ENCODE results near the gene ZDHHC13. TPM values are rescaled to one million over a fixed set of nuclear protein-coding genes. Genes with fewer than 3 reads are reported as not detected.

The ZDHHC13 gene
- total RNA-seq, 1 donor from 2014 or later: 17.3 TPM

GRCh38 chr11:19084661-19085315, 32.2 kb upstream of the ZDHHC13 start:
- H3K36me3 Mint-ChIP-seq: no peaks in the 10 kb centered on the region
- peaks cover 12% of the 10 kb centered on the region for H3K4me1 Mint-ChIP-seq
- H3K27ac Mint-ChIP-seq: no peak overlapping the region
- H3K27me3 Mint-ChIP-seq (ENCODE audit: low read depth): peaks cover 26% of the 10 kb centered on the region
- TF ChIP-seq CTCF (IDR thresholded peaks at IDR 0.05; ENCODE audit: unreplicated experiment): no peak
- H3K4me3 Mint-ChIP-seq: no peak overlapping the region
- peaks cover 11% of the 10 kb centered on the region for H3K9me3 Mint-ChIP-seq
- DNase-seq (ENCODE audit: low spot score in 2 of 2, unreplicated experiment in 2 of 2): no peak

GRCh38 chr11:19087658-19088057, 29.3 kb upstream of the ZDHHC13 start:
- peaks cover 18% of the 10 kb centered on the region for H3K27me3 Mint-ChIP-seq (ENCODE audit: low read depth)
- no peaks in the 10 kb centered on the region for H3K4me1 Mint-ChIP-seq
- DNase-seq (ENCODE audit: low spot score in 2 of 2, unreplicated experiment in 2 of 2): no peak
- H3K27ac Mint-ChIP-seq: no peak overlapping the region
- H3K4me3 Mint-ChIP-seq: no peak overlapping the region
- H3K36me3 Mint-ChIP-seq: no peaks in the 10 kb centered on the region
- no peak for TF ChIP-seq CTCF (IDR thresholded peaks at IDR 0.05; ENCODE audit: unreplicated experiment)
- peaks cover 11% of the 10 kb centered on the region for H3K9me3 Mint-ChIP-seq

DNA sequence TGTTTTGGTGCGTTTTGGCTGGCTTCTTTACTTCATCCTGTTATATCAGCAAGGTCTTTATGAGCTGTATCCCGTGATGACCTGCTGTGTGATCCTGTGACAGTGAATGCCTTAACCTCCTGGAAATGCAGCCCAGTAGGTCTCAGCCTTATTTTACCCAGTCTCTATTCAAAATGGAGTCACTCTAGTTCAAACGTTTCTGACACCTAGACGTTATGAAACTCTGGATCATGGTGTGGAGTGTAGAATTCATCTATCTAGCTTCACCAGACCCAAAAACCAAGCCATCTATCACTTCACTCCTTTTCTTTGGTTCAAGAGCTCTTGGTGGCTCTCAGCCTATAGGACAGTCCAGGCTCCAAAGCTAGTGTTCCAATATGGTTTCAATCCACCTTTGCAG, 28.2 kb upstream of the ZDHHC13 start:
- DNase-seq (ENCODE audit: low spot score in 2 of 2, unreplicated experiment in 2 of 2): no peak
- Mint-ChIP-seq H3K27ac (no peak overlapping the region), H3K9me3 (peaks cover 11% of the 10 kb centered on the region), H3K27me3 (ENCODE audit: low read depth) (peaks cover 15% of the 10 kb centered on the region), H3K36me3 (no peaks in the 10 kb centered on the region), H3K4me3 (no peak overlapping the region), H3K4me1 (no peaks in the 10 kb centered on the region)
- TF ChIP-seq CTCF (IDR thresholded peaks at IDR 0.05; ENCODE audit: unreplicated experiment): no peak

DNA sequence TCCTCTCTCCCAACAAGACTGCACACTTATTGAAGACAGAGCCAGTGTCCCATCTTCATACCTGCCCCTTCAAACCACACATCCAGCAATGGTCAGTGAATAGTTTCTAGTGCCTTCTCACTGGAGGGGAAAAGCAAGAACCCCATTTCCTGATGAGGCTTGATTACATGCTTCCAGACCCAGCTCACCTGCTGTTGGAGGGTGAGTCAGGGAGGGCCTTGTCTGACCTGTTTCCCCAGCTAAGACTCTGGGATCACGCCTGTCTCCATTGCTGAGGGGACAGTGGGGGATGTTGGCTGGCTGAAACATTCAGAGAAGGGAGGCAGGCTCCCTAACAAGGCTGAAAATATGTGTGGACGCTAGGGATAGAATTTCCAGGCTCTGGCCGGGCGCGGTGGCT, 27.5 kb upstream of the ZDHHC13 start:
- Mint-ChIP-seq H3K4me1 (no peaks in the 10 kb centered on the region), H3K9me3 (peaks cover 11% of the 10 kb centered on the region), H3K36me3 (no peaks in the 10 kb centered on the region), H3K27ac (no peak overlapping the region), H3K27me3 (ENCODE audit: low read depth) (peaks cover 13% of the 10 kb centered on the region), H3K4me3 (no peak overlapping the region)
- DNase-seq (ENCODE audit: low spot score in 2 of 2, unreplicated experiment in 2 of 2): no peak
- TF ChIP-seq CTCF (IDR thresholded peaks at IDR 0.05; ENCODE audit: unreplicated experiment): no peak

DNA sequence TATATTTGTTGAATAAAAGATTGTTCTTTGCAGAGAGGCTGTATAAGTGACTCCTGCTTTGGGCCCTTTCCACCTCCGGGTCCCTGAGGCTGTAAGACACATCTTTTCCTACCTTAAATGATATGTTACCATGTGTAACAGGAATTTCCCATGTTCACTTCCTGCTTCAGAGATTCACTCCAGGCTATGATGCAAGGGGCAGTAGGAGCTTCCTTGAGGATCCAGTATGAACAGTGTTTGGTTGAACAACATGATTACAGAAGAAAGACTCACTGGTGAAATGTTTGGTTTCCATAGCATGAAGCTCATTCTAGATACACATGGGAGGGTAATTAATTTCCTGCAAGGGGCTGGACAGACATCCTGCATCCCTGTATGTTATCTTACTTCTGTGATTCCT, 25.6 kb upstream of the ZDHHC13 start:
- no peak for TF ChIP-seq CTCF (IDR thresholded peaks at IDR 0.05; ENCODE audit: unreplicated experiment)
- Mint-ChIP-seq H3K27ac (no peak overlapping the region), H3K9me3 (peaks cover 7% of the 10 kb centered on the region), H3K27me3 (ENCODE audit: low read depth) (peaks cover 26% of the 10 kb centered on the region), H3K36me3 (no peaks in the 10 kb centered on the region), H3K4me3 (no peak overlapping the region), H3K4me1 (no peaks in the 10 kb centered on the region)
- DNase-seq (ENCODE audit: low spot score in 2 of 2, unreplicated experiment in 2 of 2): no peak

DNA sequence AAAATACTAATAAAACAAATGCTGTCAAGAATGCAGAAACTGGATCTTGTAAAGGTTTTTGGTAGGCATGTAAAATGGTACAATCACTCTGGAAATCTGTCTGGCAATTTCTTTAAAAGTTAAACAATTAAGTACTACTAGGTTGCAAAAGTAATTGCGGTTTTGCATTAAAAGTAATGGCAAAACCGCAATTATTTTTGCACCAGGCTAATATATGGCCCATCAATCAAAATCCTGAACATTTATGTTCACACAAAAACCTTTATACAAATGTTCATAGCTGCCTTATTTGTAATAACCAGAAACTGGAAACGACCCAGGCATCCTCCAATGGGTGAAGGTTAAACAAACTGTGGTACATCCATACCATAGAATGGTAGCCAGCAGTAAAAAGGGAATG, 24.6 kb upstream of the ZDHHC13 start:
- Mint-ChIP-seq H3K9me3 (no peaks in the 10 kb centered on the region), H3K4me1 (no peaks in the 10 kb centered on the region), H3K36me3 (no peaks in the 10 kb centered on the region), H3K27ac (no peak overlapping the region), H3K27me3 (ENCODE audit: low read depth) (peaks cover 33% of the 10 kb centered on the region), H3K4me3 (no peak overlapping the region)
- no peak for TF ChIP-seq CTCF (IDR thresholded peaks at IDR 0.05; ENCODE audit: unreplicated experiment)
- DNase-seq (ENCODE audit: low spot score in 2 of 2, unreplicated experiment in 2 of 2): no peak

All from mesothelial cell of epicardium (in vitro differentiated cells).